BE2C (cell line): ENCODE measurements around the gene MPND.

ENCODE experiments used
- DNase-seq: peaks from one replicate; pipeline ENCODE4 v3.0.0-alpha.2; 2020
- H3K27me3 ChIP-seq: fragments of 250-450 bp; sonication (Bioruptor Pico); 2 replicates; pipeline ENCODE4 v1.5.1; 2020; ENCODE audit warnings: mild to moderate bottlenecking
- H3K36me3 ChIP-seq: fragments of 250-450 bp; sonication (Bioruptor Pico); 2 replicates; pipeline ENCODE4 v1.5.1; 2020; ENCODE audit warnings: mild to moderate bottlenecking
- H3K4me1 ChIP-seq: fragments of 250-450 bp; sonication (Bioruptor Pico); 2 replicates; pipeline ENCODE4 v1.5.1; 2020
- H3K4me3 ChIP-seq: 2 replicates; pipeline ENCODE4 v1.5.1; 2011; ENCODE audit warnings: low read depth, low read length
- H3K9me3 ChIP-seq: fragments of 250-450 bp; sonication (Bioruptor Pico); 2 replicates; pipeline ENCODE4 v1.5.1; 2020
- TF ChIP-seq, protein P1 (sequence below): IDR thresholded peaks from 2 replicates; pipeline ENCODE4 v1.5.1; 2012; ENCODE audit warnings: mild to moderate bottlenecking, low read depth, low read length

The MPND gene

DNA sequence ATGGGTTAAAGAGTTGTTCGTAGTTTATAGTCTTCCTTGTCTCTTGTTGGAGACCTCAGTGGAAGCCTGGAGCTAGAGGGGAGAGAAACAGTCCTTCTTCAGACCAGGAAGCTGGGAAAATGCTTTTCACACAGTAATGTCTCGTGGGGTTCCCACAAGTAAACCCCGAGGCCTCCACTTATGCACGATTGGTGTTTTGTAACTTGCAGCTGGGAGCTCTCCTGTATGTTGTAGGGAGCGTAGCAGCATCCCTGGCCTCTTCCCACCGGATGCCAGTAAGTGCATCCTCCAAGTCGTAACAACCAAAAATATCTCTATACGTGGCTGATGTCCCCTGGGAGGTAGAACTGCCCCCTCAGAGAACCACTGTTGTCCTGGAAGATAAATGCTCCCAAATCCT lies 62.6 kb downstream of the MPND start:
- TF ChIP-seq, protein P1, sequence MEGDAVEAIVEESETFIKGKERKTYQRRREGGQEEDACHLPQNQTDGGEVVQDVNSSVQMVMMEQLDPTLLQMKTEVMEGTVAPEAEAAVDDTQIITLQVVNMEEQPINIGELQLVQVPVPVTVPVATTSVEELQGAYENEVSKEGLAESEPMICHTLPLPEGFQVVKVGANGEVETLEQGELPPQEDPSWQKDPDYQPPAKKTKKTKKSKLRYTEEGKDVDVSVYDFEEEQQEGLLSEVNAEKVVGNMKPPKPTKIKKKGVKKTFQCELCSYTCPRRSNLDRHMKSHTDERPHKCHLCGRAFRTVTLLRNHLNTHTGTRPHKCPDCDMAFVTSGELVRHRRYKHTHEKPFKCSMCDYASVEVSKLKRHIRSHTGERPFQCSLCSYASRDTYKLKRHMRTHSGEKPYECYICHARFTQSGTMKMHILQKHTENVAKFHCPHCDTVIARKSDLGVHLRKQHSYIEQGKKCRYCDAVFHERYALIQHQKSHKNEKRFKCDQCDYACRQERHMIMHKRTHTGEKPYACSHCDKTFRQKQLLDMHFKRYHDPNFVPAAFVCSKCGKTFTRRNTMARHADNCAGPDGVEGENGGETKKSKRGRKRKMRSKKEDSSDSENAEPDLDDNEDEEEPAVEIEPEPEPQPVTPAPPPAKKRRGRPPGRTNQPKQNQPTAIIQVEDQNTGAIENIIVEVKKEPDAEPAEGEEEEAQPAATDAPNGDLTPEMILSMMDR = no peak
- H3K27me3 ChIP-seq = no peaks in the 10 kb centered on the region
- peaks cover 51% of the 10 kb centered on the region for H3K36me3 ChIP-seq
- no peaks in the 10 kb centered on the region for H3K4me1 ChIP-seq
- H3K4me3 ChIP-seq = no peak overlapping the region
- DNase-seq = no peak
- no peaks in the 10 kb centered on the region for H3K9me3 ChIP-seq

DNA sequence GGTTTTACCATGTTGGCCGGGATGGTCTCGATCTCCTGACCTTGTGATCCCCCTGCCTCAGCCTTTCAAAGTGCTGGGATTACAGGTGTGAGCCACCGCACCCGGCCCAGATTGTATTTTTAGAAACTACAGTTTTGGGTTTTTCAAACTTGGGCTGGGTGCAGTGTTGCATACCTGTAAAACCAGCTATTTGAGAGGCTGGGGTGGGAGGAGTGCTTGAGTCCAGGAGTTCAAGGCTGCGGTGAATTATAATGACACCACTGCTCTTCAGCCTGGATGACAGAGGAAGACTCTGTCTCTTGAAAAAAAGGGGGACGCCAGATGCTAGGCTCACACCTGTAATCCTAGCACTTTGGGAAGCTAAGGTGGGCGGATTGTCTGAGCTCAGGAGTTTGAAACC lies 63.3 kb downstream of the MPND start:
- Histone ChIP-seq H3K4me3 (no peak overlapping the region), H3K9me3 (no peaks in the 10 kb centered on the region), H3K36me3 (peaks cover 56% of the 10 kb centered on the region), H3K27me3 (no peaks in the 10 kb centered on the region), H3K4me1 (no peaks in the 10 kb centered on the region)
- TF ChIP-seq, protein P1 = no peak
- no peak for DNase-seq

DNA sequence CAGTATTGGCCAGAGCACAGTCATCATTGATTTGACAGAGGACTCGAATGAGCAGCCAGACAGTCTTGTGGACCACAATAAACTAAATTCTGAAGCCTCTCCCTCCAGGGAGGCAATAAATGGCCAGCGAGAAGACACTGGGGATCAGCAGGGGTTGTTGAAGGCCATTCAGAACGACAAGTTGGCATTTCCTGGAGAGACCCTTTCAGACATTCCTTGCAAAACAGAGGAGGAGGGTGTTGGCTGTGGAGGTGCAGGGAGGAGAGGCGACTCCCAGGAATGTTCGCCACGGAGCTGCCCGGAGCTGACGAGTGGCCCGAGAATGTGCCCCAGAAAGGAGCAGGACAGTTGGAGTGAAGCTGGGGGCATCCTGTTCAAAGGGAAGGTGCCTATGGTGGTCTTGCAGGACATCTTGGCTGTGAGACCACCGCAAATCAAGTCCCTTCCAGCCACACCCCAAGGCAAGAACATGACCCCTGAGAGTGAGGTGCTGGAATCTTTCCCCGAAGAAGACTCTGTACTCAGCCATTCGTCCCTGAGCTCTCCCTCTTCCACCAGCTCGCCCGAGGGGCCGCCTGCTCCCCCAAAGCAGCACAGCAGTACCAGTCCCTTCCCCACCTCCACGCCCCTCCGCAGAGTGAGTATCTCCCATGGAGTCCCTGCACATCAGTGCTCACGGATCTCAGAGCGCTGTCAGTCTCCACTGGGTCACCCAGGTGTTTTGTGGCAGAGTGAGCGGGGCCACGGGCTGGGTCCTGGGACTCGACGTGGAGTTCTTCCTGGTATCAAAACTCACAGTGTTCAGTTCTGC lies 66.0 kb downstream of the MPND start:
- Histone ChIP-seq H3K4me1 (no peaks in the 10 kb centered on the region), H3K9me3 (no peaks in the 10 kb centered on the region), H3K36me3 (peaks cover 74% of the 10 kb centered on the region), H3K27me3 (no peaks in the 10 kb centered on the region), H3K4me3 (no peak overlapping the region)
- TF ChIP-seq, protein P1 = no peak
- DNase-seq = no peak
